ENCODE results near the gene PXDN. TPM values are rescaled to one million over a fixed set of nuclear protein-coding genes. Genes with fewer than 3 reads are reported as not detected.
"Not testable (repeated sequence)": the region's sequence is repeated elsewhere in the genome, so short reads cannot be mapped to it uniquely, and the experiment has no call there.

The PXDN gene
- polyA plus RNA-seq, 1 donor = 60.6 TPM

DNA sequence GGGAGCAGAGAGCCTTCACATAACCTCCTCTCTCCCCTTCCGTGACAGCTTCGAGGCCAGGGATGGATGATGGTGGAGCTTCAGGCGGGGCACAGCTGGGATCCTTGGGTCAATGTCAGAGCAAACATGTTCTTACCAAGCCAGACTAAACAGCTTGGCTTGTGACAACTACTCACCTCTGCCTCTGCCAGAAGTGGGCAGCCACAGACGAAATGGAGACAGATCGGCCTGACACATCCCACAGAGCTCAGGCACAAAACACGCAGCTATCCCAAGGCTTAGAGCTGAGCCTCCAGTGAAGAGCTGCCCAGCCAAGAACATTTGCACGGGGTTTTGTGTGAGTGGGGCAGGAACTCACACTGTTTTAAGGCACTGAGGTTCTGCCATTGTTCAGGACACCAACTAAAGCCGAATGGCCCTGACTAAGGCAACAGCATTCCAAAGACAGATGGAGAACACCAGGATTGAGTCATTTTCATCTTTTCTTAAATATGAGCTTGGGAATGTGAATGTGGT, 12.8 kb downstream of the PXDN start:
- no CpG with 5 or more reads among the region's 8 CpGs for WGBS (ENCODE audit: insufficient coverage, low lambda C conversion rate)
- DNase-seq = no peak

GRCh38 chr2:1730015-1730927, 14.0 kb downstream of the PXDN start:
- 60% methylated on average over 2 of the region's 10 CpGs for whole genome bisulfite sequencing (ENCODE audit: insufficient coverage, low lambda C conversion rate)
- Histone ChIP-seq H3K4me1 (ENCODE audit: control insufficient read depth, insufficient read depth, low read length) (peaks cover 14% of the 10 kb centered on the region), H3K9me3 (ENCODE audit: control insufficient read depth, low read depth, low read length) (no peaks in the 10 kb centered on the region), H3K36me3 (ENCODE audit: control insufficient read depth, insufficient read depth, low read length) (no peaks in the 10 kb centered on the region), H3K27me3 (ENCODE audit: control insufficient read depth, insufficient read depth, low read length) (no peaks in the 10 kb centered on the region), H3K27ac (ENCODE audit: low read length) (peak overlapping the region; percentile 53), H3K4me3 (ENCODE audit: low read length) (no peak overlapping the region)
- DNase-seq = no peak

More for the DNA sequence above, 12.8 kb downstream of the PXDN start:
- no peak overlapping the region for H3K4me3 ChIP-seq (ENCODE audit: low read length)
- no peaks in the 10 kb centered on the region for H3K36me3 ChIP-seq (ENCODE audit: control insufficient read depth, insufficient read depth, low read length)
- H3K4me1 ChIP-seq (ENCODE audit: control insufficient read depth, insufficient read depth, low read length) = peaks cover 14% of the 10 kb centered on the region
- no peaks in the 10 kb centered on the region for H3K9me3 ChIP-seq (ENCODE audit: control insufficient read depth, low read depth, low read length)
- H3K27ac ChIP-seq (ENCODE audit: low read length) = peak overlapping the region; percentile 53
- H3K27me3 ChIP-seq (ENCODE audit: control insufficient read depth, insufficient read depth, low read length) = no peaks in the 10 kb centered on the region

DNA sequence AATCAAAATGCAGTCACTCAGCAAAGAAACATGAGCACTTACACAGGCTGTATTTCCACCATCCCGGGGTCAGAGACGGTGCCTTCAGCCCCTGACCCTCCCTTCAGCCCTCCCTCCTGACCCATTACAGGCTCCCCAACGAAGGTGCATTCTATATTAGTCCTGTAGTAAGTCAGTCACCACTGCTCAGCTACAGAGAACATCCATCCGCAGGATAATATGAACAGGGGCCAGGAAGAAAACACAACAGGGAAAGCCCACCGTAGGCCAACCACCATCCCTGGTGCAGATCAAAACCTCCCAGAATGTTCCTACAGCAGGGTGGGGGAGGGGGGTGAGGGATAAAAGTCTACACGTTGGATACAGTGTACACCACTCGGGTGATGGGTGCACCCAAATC, 15.1 kb downstream of the PXDN start:
- Histone ChIP-seq H3K27ac (ENCODE audit: low read length) (peak overlapping the region; percentile 21), H3K27me3 (ENCODE audit: control insufficient read depth, insufficient read depth, low read length) (no peaks in the 10 kb centered on the region), H3K9me3 (ENCODE audit: control insufficient read depth, low read depth, low read length) (no peaks in the 10 kb centered on the region), H3K36me3 (ENCODE audit: control insufficient read depth, insufficient read depth, low read length) (no peaks in the 10 kb centered on the region), H3K4me3 (ENCODE audit: low read length) (no peak overlapping the region), H3K4me1 (ENCODE audit: control insufficient read depth, insufficient read depth, low read length) (peaks cover 14% of the 10 kb centered on the region)
- DNase-seq = no peak
- WGBS (ENCODE audit: insufficient coverage, low lambda C conversion rate) = no CpG with 5 or more reads among the region's 7 CpGs

DNA sequence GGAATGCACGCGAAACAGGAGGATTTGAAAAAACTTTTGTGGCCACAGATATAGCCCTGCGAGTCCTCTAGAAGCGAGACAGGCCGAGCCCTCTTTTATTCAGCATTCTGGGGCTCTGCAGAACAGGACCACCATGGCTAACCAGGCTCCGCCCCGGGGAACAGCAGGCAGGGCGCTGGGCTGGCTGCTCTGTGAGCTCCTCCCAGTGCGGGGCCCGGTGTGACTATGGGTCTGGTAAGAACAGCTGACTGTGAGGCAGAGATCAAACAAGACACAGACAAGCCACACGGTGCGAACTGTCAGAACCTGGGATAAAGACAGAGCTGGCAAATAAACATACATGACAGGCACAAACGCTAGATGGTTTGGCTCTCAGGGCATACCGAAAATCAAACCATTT, 15.5 kb downstream of the PXDN start:
- WGBS (ENCODE audit: insufficient coverage, low lambda C conversion rate) = no CpG with 5 or more reads among the region's 14 CpGs
- H3K27ac ChIP-seq (ENCODE audit: low read length) = peak overlapping the region; percentile 21
- no peak for DNase-seq

DNA sequence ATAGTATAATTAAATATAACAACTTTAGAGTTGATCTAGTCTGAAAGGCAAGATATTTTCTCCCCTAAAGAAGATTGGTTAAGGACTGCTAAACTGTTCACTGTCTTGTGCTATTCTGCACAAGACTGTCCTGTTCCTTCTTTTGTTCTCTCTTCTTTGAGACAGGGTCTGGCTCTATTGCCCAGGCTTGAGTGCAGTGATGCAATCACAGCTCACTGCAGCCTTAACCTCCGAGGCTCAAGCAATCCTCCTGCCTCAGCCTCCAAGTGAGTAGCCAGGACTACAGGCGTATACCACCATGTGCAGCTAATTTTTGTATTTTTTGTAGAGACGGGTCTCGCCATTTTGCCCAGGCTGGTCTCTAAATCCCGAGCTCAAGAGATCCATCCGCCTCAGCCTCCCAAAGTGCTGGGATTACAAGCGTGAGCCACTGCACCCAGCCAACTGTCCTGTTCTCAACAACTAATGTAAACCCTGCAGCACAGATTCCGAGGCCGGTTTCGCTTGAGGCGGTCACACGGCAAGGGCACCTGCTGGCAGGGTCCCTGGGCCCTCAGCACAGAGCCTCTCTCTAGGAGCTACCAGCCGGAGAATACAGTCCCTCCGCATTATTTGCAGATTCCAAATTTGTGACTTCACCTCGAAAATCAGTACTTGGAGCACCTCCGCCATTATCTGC, 16.4 kb downstream of the PXDN start:
- WGBS (ENCODE audit: insufficient coverage, low lambda C conversion rate) = no CpG with 5 or more reads among the region's 16 CpGs
- Histone ChIP-seq H3K27ac (ENCODE audit: low read length) (no peak overlapping the region), H3K27me3 (ENCODE audit: control insufficient read depth, insufficient read depth, low read length) (no peaks in the 10 kb centered on the region), H3K9me3 (ENCODE audit: control insufficient read depth, low read depth, low read length) (no peaks in the 10 kb centered on the region), H3K4me1 (ENCODE audit: control insufficient read depth, insufficient read depth, low read length) (peaks cover 14% of the 10 kb centered on the region), H3K36me3 (ENCODE audit: control insufficient read depth, insufficient read depth, low read length) (no peaks in the 10 kb centered on the region), H3K4me3 (ENCODE audit: low read length) (no peak overlapping the region)
- no peak for DNase-seq

More for the DNA sequence above, 15.5 kb downstream of the PXDN start:
- H3K4me1 ChIP-seq (ENCODE audit: control insufficient read depth, insufficient read depth, low read length) = peaks cover 14% of the 10 kb centered on the region
- H3K4me3 ChIP-seq (ENCODE audit: low read length) = peak overlapping the region; percentile 4
- no peaks in the 10 kb centered on the region for H3K9me3 ChIP-seq (ENCODE audit: control insufficient read depth, low read depth, low read length)
- H3K27me3 ChIP-seq (ENCODE audit: control insufficient read depth, insufficient read depth, low read length) = no peaks in the 10 kb centered on the region
- no peaks in the 10 kb centered on the region for H3K36me3 ChIP-seq (ENCODE audit: control insufficient read depth, insufficient read depth, low read length)

DNA sequence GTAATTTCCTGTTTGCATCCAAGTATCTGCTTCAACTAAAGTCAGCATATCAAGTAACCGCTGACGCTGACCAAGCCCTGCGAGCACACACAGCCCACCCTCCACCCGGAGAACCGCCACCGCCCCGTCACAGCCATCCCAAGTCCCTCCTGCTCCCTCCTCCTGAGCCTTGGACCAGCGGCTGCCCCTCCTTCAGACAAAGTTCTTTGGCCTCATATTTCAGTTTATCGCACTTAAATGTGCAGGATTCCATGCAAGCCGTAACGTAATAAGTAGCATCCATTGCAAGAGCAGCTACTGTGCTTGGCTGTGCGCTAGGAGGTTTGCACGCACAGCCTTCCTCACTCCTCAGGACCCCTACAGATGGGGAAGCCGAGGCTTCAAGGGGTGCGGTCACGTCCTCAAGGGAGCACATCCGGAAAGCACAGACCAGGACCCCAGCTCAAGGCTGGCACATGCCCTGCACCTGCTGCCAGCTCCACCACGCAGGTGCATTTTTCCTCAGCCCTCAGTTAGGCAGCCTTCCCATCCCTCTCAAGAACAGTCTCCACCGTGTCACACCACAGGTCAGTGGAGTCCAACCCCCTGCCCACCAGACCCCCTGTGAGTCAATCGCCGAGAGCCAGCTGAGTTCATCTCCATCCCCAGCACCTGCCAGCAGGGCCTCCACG, 17.1 kb downstream of the PXDN start:
- no CpG with 5 or more reads among the region's 22 CpGs for WGBS (ENCODE audit: insufficient coverage, low lambda C conversion rate)
- Histone ChIP-seq H3K27ac (ENCODE audit: low read length) (no peak overlapping the region), H3K9me3 (ENCODE audit: control insufficient read depth, low read depth, low read length) (no peaks in the 10 kb centered on the region), H3K4me3 (ENCODE audit: low read length) (no peak overlapping the region), H3K36me3 (ENCODE audit: control insufficient read depth, insufficient read depth, low read length) (no peaks in the 10 kb centered on the region), H3K4me1 (ENCODE audit: control insufficient read depth, insufficient read depth, low read length) (peaks cover 14% of the 10 kb centered on the region), H3K27me3 (ENCODE audit: control insufficient read depth, insufficient read depth, low read length) (no peaks in the 10 kb centered on the region)
- no peak for DNase-seq

DNA sequence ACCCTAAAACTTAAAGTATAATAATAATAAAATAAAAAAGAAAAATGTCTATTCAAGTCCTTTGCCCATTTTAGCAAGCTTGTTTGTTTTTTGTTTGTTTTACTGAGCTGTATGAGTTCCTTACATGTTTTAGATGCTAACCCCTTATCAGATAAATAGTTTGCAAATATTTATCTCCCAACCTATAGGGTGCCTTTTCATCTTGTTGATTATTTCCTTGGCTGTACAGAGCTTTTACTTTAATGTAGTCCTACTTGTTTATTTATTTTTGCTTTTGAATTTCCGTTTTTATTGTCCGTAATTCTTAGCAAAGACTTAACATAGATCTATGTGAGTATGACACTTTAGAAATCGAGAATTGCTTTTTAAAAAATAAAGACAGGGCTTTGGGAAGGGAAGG, 17.8 kb downstream of the PXDN start:
- H3K9me3 ChIP-seq (ENCODE audit: control insufficient read depth, low read depth, low read length) = no peaks in the 10 kb centered on the region
- no peak overlapping the region for H3K4me3 ChIP-seq (ENCODE audit: low read length)
- H3K27ac ChIP-seq (ENCODE audit: low read length) = no peak overlapping the region
- peaks cover 13% of the 10 kb centered on the region for H3K4me1 ChIP-seq (ENCODE audit: control insufficient read depth, insufficient read depth, low read length)
- no peak for DNase-seq
- H3K36me3 ChIP-seq (ENCODE audit: control insufficient read depth, insufficient read depth, low read length) = no peaks in the 10 kb centered on the region
- H3K27me3 ChIP-seq (ENCODE audit: control insufficient read depth, insufficient read depth, low read length) = no peaks in the 10 kb centered on the region
- WGBS (ENCODE audit: insufficient coverage, low lambda C conversion rate) = 65% methylated on average over 2 of the region's 3 CpGs

GRCh38 chr2:1724351-1724750, 20.0 kb downstream of the PXDN start:
- not testable (repeated sequence) for H3K27ac ChIP-seq (ENCODE audit: low read length); DNase-seq; H3K27me3 ChIP-seq (ENCODE audit: control insufficient read depth, insufficient read depth, low read length); H3K4me3 ChIP-seq (ENCODE audit: low read length); H3K36me3 ChIP-seq (ENCODE audit: control insufficient read depth, insufficient read depth, low read length); H3K9me3 ChIP-seq (ENCODE audit: control insufficient read depth, low read depth, low read length)
- 60% methylated on average over 1 of the region's 2 CpGs for WGBS (ENCODE audit: insufficient coverage, low lambda C conversion rate)
- H3K4me1 ChIP-seq (ENCODE audit: control insufficient read depth, insufficient read depth, low read length) = peaks cover 13% of the 10 kb centered on the region

DNA sequence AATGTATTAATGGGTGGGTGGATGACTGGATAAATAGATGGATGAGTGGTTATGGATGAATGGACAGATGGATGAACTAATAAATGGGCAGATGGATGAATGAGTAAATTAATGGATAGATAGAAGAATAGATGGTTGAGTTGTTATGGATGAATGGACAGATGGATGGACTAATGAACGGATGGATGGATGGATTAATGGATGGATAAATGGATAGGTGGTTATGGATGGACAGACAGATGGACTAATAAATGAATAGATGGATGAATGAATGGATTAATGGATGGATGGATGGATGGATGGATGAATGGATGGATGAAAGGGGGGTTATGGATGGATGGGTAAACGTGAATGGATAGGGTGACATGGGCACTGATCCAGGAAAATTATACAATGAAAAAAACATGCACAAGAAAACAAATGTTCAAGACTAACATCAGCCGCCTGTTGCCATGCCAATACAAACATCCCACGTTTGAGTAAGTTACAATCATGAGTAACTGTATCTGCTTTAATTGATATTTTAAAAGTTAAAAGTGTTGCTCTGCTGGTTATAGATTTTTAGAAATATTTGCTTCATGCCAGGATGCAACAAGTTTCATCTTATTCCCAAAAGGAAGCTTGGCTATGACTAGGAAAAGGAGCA, 20.8 kb downstream of the PXDN start:
- H3K4me1 ChIP-seq (ENCODE audit: control insufficient read depth, insufficient read depth, low read length) = peaks cover 7% of the 10 kb centered on the region
- no peak overlapping the region for H3K4me3 ChIP-seq (ENCODE audit: low read length)
- DNase-seq = no peak
- H3K36me3 ChIP-seq (ENCODE audit: control insufficient read depth, insufficient read depth, low read length) = no peaks in the 10 kb centered on the region
- 94% methylated on average over 2 of the region's 4 CpGs for WGBS (ENCODE audit: insufficient coverage, low lambda C conversion rate)
- no peak overlapping the region for H3K27ac ChIP-seq (ENCODE audit: low read length)
- no peaks in the 10 kb centered on the region for H3K9me3 ChIP-seq (ENCODE audit: control insufficient read depth, low read depth, low read length)
- no peaks in the 10 kb centered on the region for H3K27me3 ChIP-seq (ENCODE audit: control insufficient read depth, insufficient read depth, low read length)

DNA sequence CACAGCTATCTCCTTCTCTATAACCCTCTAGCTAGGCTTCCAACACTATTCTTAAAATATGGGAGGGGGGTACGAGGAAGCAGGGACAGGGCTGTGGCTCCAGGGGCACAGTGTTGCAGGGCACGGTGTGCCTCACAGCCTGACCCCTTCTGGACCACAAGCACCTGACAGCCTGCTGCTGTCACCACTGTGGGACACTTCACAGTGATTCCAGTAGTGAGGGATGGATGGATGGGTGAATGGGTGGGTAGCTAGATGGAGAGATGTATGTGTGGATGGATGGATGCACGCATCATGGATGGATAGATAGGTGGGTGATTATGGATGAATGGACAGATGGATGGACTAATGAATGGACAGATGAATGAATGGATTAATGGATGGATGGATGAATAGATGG, 21.6 kb downstream of the PXDN start:
- H3K9me3 ChIP-seq (ENCODE audit: control insufficient read depth, low read depth, low read length) = no peaks in the 10 kb centered on the region
- H3K27me3 ChIP-seq (ENCODE audit: control insufficient read depth, insufficient read depth, low read length) = no peaks in the 10 kb centered on the region
- 100% methylated on average over 1 of the region's 3 CpGs for WGBS (ENCODE audit: insufficient coverage, low lambda C conversion rate)
- no peak overlapping the region for H3K27ac ChIP-seq (ENCODE audit: low read length)
- no peaks in the 10 kb centered on the region for H3K36me3 ChIP-seq (ENCODE audit: control insufficient read depth, insufficient read depth, low read length)
- no peak overlapping the region for H3K4me3 ChIP-seq (ENCODE audit: low read length)
- DNase-seq = no peak
- peaks cover 6% of the 10 kb centered on the region for H3K4me1 ChIP-seq (ENCODE audit: control insufficient read depth, insufficient read depth, low read length)
